ENCODE measurements around the gene DCAF16. TPM values are rescaled to one million over a fixed set of nuclear protein-coding genes. Genes with fewer than 3 reads are reported as not detected.

DCAF16 gene
- total RNA-seq, 1 donor from 2014 or later: 75.8 TPM

- TF ChIP-seq EZH2 (IDR thresholded peaks at IDR 0.05): peak; percentile 94
- peak; percentile 83 for TF ChIP-seq EZH2phosphoT487 (IDR thresholded peaks at IDR 0.05)
- no peak for TF ChIP-seq CTCF (IDR thresholded peaks at IDR 0.05)
- Histone ChIP-seq H3K9me3 (ENCODE audit: low read depth) (no peaks in the 10 kb centered on the region), H3K4me1 (peaks cover 28% of the 10 kb centered on the region), H3K9ac (no peak within 1 kb of the TSS), H2AFZ (replicated peaks) (peak within 1 kb of the TSS; percentile 78), H3K4me2 (peak within 1 kb of the TSS; percentile 86), H3F3A (ENCODE audit: low read depth) (peaks cover 7% of the 10 kb centered on the region), H3K79me2 (ENCODE audit: low read depth) (no peaks in the 10 kb centered on the region), H3K4me3 (peak within 1 kb of the TSS; percentile 44), H4K20me1 (ENCODE audit: low read depth) (peaks cover 17% of the 10 kb centered on the region), H3K36me3 (no peaks in the 10 kb centered on the region), H3K27me3 (peaks cover 75% of the 10 kb centered on the region), H3K27ac (no peak within 1 kb of the TSS)
- peaks cover 16% of the 10 kb centered on the region for H3K4me1 Mint-ChIP-seq
- H3K27me3 Mint-ChIP-seq (ENCODE audit: insufficient read depth, low read depth): peaks cover 21% of the 10 kb centered on the region
- peak within 1 kb of the TSS; percentile 82 for H3K4me3 Mint-ChIP-seq
- peak; percentile 49 for DNase-seq (ENCODE audit: low spot score)
- peaks cover 2% of the 10 kb centered on the region for H3K36me3 Mint-ChIP-seq
- no peaks in the 10 kb centered on the region for H3K9me3 Mint-ChIP-seq
- no peak within 1 kb of the TSS for H3K27ac Mint-ChIP-seq
These were observed 29.0 kb downstream of the DCAF16 start, which contains the start of gene FAM184B for GRCh38 chr4:17781300-17782287. Gene FAM184B (minus strand): TSS chr4:17781621. CDS start chr4:17781299, 322 bp downstream.

- H3K36me3 ChIP-seq: no peaks in the 10 kb centered on the region
- TF ChIP-seq EZH2phosphoT487 (IDR thresholded peaks at IDR 0.05): no peak
- TF ChIP-seq EZH2 (IDR thresholded peaks at IDR 0.05): peak; percentile 88
- peak overlapping the region; percentile 86 for H3K4me2 ChIP-seq
- DNase-seq (ENCODE audit: low spot score): peak; percentile 2
- peaks cover 2% of the 10 kb centered on the region for H3K36me3 Mint-ChIP-seq
- H3K4me3 ChIP-seq: peak overlapping the region; percentile 44
- peak overlapping the region; percentile 78 for H2AFZ ChIP-seq (replicated peaks)
- H3K9ac ChIP-seq: no peak overlapping the region
- H3K79me2 ChIP-seq (ENCODE audit: low read depth): no peaks in the 10 kb centered on the region
- no peak overlapping the region for H3K27ac ChIP-seq
- peaks cover 28% of the 10 kb centered on the region for H3K4me1 ChIP-seq
- H3K27ac Mint-ChIP-seq: no peak overlapping the region
- peaks cover 17% of the 10 kb centered on the region for H4K20me1 ChIP-seq (ENCODE audit: low read depth)
- H3K27me3 Mint-ChIP-seq (ENCODE audit: insufficient read depth, low read depth): peaks cover 21% of the 10 kb centered on the region
- H3F3A ChIP-seq (ENCODE audit: low read depth): peaks cover 7% of the 10 kb centered on the region
- peak overlapping the region; percentile 82 for H3K4me3 Mint-ChIP-seq
- H3K9me3 Mint-ChIP-seq: no peaks in the 10 kb centered on the region
- H3K27me3 ChIP-seq: peaks cover 77% of the 10 kb centered on the region
- H3K4me1 Mint-ChIP-seq: peaks cover 16% of the 10 kb centered on the region
- no peaks in the 10 kb centered on the region for H3K9me3 ChIP-seq (ENCODE audit: low read depth)
These were observed 29.9 kb downstream of the DCAF16 start for GRCh38 chr4:17780501-17781299.

- no peak for TF ChIP-seq EZH2phosphoT487 (IDR thresholded peaks at IDR 0.05)
- no peak for TF ChIP-seq EZH2 (IDR thresholded peaks at IDR 0.05)
- no peak for TF ChIP-seq CTCF (IDR thresholded peaks at IDR 0.05)
- no peak overlapping the region for H3K27ac Mint-ChIP-seq
- H4K20me1 ChIP-seq (ENCODE audit: low read depth): peaks cover 17% of the 10 kb centered on the region
- H2AFZ ChIP-seq (replicated peaks): no peak overlapping the region
- no peaks in the 10 kb centered on the region for H3K36me3 ChIP-seq
- H3K27me3 ChIP-seq: peaks cover 70% of the 10 kb centered on the region
- no peaks in the 10 kb centered on the region for H3K79me2 ChIP-seq (ENCODE audit: low read depth)
- peaks cover 18% of the 10 kb centered on the region for H3K27me3 Mint-ChIP-seq (ENCODE audit: insufficient read depth, low read depth)
- no peaks in the 10 kb centered on the region for H3K9me3 Mint-ChIP-seq
- H3K9ac ChIP-seq: no peak overlapping the region
- peaks cover 16% of the 10 kb centered on the region for H3K4me1 Mint-ChIP-seq
- DNase-seq (ENCODE audit: low spot score): no peak
- no peak overlapping the region for H3K4me2 ChIP-seq
- peaks cover 28% of the 10 kb centered on the region for H3K4me1 ChIP-seq
- no peaks in the 10 kb centered on the region for H3K9me3 ChIP-seq (ENCODE audit: low read depth)
- H3K4me3 ChIP-seq: no peak overlapping the region
- H3K4me3 Mint-ChIP-seq: no peak overlapping the region
- H3K36me3 Mint-ChIP-seq: peaks cover 2% of the 10 kb centered on the region
- H3K27ac ChIP-seq: no peak overlapping the region
- peaks cover 7% of the 10 kb centered on the region for H3F3A ChIP-seq (ENCODE audit: low read depth)
These were observed 32.1 kb downstream of the DCAF16 start for GRCh38 chr4:17778431-17778830.

All from neural progenitor cell (in vitro differentiated cells).